K562 (cell line): ENCODE data around the gene HLA-DRB1. TPM values are rescaled to one million over a fixed set of nuclear protein-coding genes. Genes with fewer than 3 reads are reported as not detected.

ENCODE experiments used
- ATAC-seq: fragments of 200-7000 bp; cut with Tn5 transposase; 3 replicates; pipeline ENCODE4 v1.9.1; 2020; ENCODE audit warnings: moderate library complexity
- BruUV-seq: library from RNA; stranded (reverse); fragments of 400-500 nt; replicated peaks from 2 replicates; lab custom pipeline; 2021; lab: Mats Ljungman, UMichigan
- CTCF ChIA-PET: fragments of 300-600 bp; formaldehyde crosslinking; extraction: SDS; loops from one replicate; lab custom pipeline; 2021; ENCODE audit warnings: low intra/inter-chr PET ratio; lab: Yijun Ruan, JAX
- POLR2A ChIA-PET: fragments of 300-600, 350-650 bp; sonication (Branson Sonifier 250); formaldehyde crosslinking; extraction: SDS; loops from one replicate; lab custom pipeline; 2021; ENCODE audit warnings: antibody characterized with exemption, inconsistent platforms; lab: Yijun Ruan, JAX
- DNase-seq, 4 experiments: peaks; one replicate each; pipeline versions ENCODE4 v3.0.0 to v3.0.0-alpha.2; 2011 to 2018; ENCODE audit warnings: low spot score in 3 of 4, mixed read lengths in 3 of 4; ENCODE audit errors: extremely low read depth in 1 of 4
- FAIRE-seq: peaks from 2 replicates; lab custom pipeline; 2011; peaks lifted over from hg19 to GRCh38; lab: Jason Lieb, UNC
- H2AFZ ChIP-seq: 2 replicates; pipeline ENCODE4 v1.6.0; 2011; ENCODE audit warnings: low read depth, low read length, control low read depth, inconsistent platforms
- H3K27ac ChIP-seq: fragments of 200-600 bp; 3 replicates; pipeline ENCODE4 v1.8.0; 2011; ENCODE audit warnings: low read depth, mild to moderate bottlenecking, control low read depth, inconsistent platforms, low read length, moderate library complexity, mixed read lengths; ENCODE audit errors: extremely low read depth
- H3K27me3 ChIP-seq, 2 experiments: fragments of 300-600 bp in 1 of 2; 2 replicates in 1 of 2; 3 replicates in 1 of 2; pipeline versions ENCODE4 v1.6.0 to v1.8.0; 2011; ENCODE audit warnings: inconsistent platforms in 2 of 2, low read length in 2 of 2, mild to moderate bottlenecking in 1 of 2, mixed read lengths in 1 of 2, moderate library complexity in 1 of 2; ENCODE audit not compliant: control insufficient read depth in 2 of 2, insufficient read depth in 2 of 2
- H3K36me3 ChIP-seq: fragments of 300-600 bp; 3 replicates; pipeline ENCODE4 v1.8.0; 2011; ENCODE audit warnings: mild to moderate bottlenecking, low read length, inconsistent platforms; ENCODE audit not compliant: control insufficient read depth, insufficient read depth
- H3K4me1 ChIP-seq, 2 experiments: fragments of 200-600 bp in 1 of 2; replicated peaks in 1 of 2; 2 replicates in 1 of 2; 3 replicates in 1 of 2; pipeline versions ENCODE4 v1.5.1 to v1.8.0; 2011; ENCODE audit warnings: inconsistent platforms in 2 of 2, low read length in 2 of 2, mild to moderate bottlenecking in 1 of 2, mixed read lengths in 1 of 2, moderate library complexity in 1 of 2; ENCODE audit not compliant: control insufficient read depth in 2 of 2, insufficient read depth in 2 of 2
- H3K4me2 ChIP-seq: 2 replicates; pipeline ENCODE4 v1.6.1; 2011; ENCODE audit warnings: low read length, control low read depth, inconsistent platforms, mixed read lengths; ENCODE audit not compliant: insufficient read depth
- H3K4me3 ChIP-seq: fragments of 200-600 bp; sonication (generic), shearing (Covaris generic); 2 replicates; pipeline ENCODE4 v1.5.1; 2016; ENCODE audit warnings: control low read depth, inconsistent platforms
- H3K79me2 ChIP-seq: fragments of 200-600 bp; 3 replicates; pipeline ENCODE4 v1.8.0; 2011; ENCODE audit warnings: low read length, inconsistent platforms; ENCODE audit not compliant: control insufficient read depth, insufficient read depth
- H3K9ac ChIP-seq, 2 experiments: 2 replicates each; pipeline versions ENCODE4 v1.6.0 to v1.6.1; 2011; ENCODE audit warnings: low read depth in 2 of 2, low read length in 2 of 2, control low read depth in 1 of 2, inconsistent platforms in 1 of 2, mild to moderate bottlenecking in 1 of 2, mixed read lengths in 1 of 2; ENCODE audit not compliant: insufficient read depth in 1 of 2
- H3K9me1 ChIP-seq: one replicate; pipeline ENCODE4 v1.6.0; 2011; ENCODE audit warnings: inconsistent platforms, mild to moderate bottlenecking, low read length, moderate library complexity; ENCODE audit not compliant: control insufficient read depth, insufficient read depth
- H3K9me3 ChIP-seq: replicated peaks from 2 replicates; pipeline ENCODE4 v1.5.1; 2011; ENCODE audit warnings: low read depth, low read length, inconsistent platforms; ENCODE audit not compliant: control insufficient read depth, insufficient read depth
- H4K20me1 ChIP-seq: replicated peaks from 2 replicates; pipeline ENCODE4 v1.6.1; 2011; ENCODE audit warnings: low read length, inconsistent platforms, mixed read lengths; ENCODE audit not compliant: control insufficient read depth, insufficient read depth
- BRD4 ChIP-seq: fragments of 200-600 bp; sonication (generic); IDR thresholded peaks from 2 replicates; pipeline ENCODE4 v1.6.1; 2017; ENCODE audit warnings: inconsistent platforms
- GABPA ChIP-seq: fragments of 200-800 bp; sonication (Bioruptor generic); conservative IDR thresholded peaks from 2 replicates; pipeline ENCODE4 v1.6.1; 2016; ENCODE audit warnings: low read depth, missing genetic modification characterization, missing compliant biosample characterization
- LARP7 ChIP-seq: fragments of 450-650 bp; IDR thresholded peaks from 2 replicates; pipeline ENCODE4 v1.6.1; 2016
- MBD1 ChIP-seq: fragments of 250-450 bp; sonication (Bioruptor Pico); IDR thresholded peaks from 2 replicates; pipeline ENCODE4 v1.8.0; 2022; ENCODE audit warnings: inconsistent platforms
- SRF ChIP-seq, 2 experiments: fragments of 250-450, 450-650 bp in 1 of 2; sonication (Bioruptor Pico) in 1 of 2; sonication (generic) in 1 of 2; formaldehyde crosslinking; IDR thresholded peaks; 2 replicates each; pipeline versions ENCODE4 v1.5.0 to v1.5.1; 2020 to 2022; ENCODE audit warnings: mild to moderate bottlenecking in 1 of 2, missing genetic modification reagents in 1 of 2
- ZNF707 ChIP-seq: fragments of 250-450 bp; sonication (Bioruptor Pico); conservative IDR thresholded peaks from 2 replicates; pipeline ENCODE4 v1.8.0; 2022; ENCODE audit warnings: inconsistent platforms, mild to moderate bottlenecking, moderate library complexity
- WGBS: fragments of 100-300 bp; shearing (Covaris generic); methylation state at CpG from one replicate; pipeline ENCODE4 v1.1.6; 2016; ENCODE audit warnings: low coverage, mixed read lengths; ENCODE audit not compliant: insufficient coverage; ENCODE audit errors: missing lambda C conversion rate; 5-methylcytosine and 5-hydroxymethylcytosine counted together
- in situ Hi-C: fragments of 300-500 bp; cut with MboI; formaldehyde crosslinking; loops from 4 replicates; pipeline ENCODE4 v1.15.0; 2018; ENCODE audit warnings: inconsistent platforms, mixed read lengths
- intact Hi-C: fragments of 100-400 bp; cut with micrococcal nuclease; formaldehyde crosslinking; loops from 2 replicates; pipeline ENCODE4 v1.14.2; 2022
- polyA plus RNA-seq, 8 experiments: library from polyadenylated mRNA; depleted of rRNA in 4 of 8; stranded (reverse) in 5 of 8; unstranded in 3 of 8; fragments of >200 nt; fragmentation: Nextera tagmentation in 2 of 8; fragmentation: Illumina TruSeq in 1 of 8; extraction: Ambion mirVana in 2 of 8; extraction: Trizol in 1 of 8; gene quantifications; 2 replicates each; pipeline versions ENCODE4 v1.2.1 to v1.2.3, GENCODE V29; 2011 to 2014; ENCODE audit warnings: inconsistent platforms in 1 of 8, missing spikeins in 1 of 8
- total RNA-seq, 7 experiments: library from RNA; depleted of rRNA in 6 of 7; stranded (reverse); fragments of >200 nt in 6 of 7; fragmentation: Illumina TruSeq in 2 of 7; extraction: Trizol in 2 of 7; gene quantifications; 2 replicates each; pipeline versions ENCODE4 v1.2.1 to v1.2.3, GENCODE V29; 2011 to 2021; ENCODE audit warnings: low replicate concordance in 1 of 7
- TF ChIP-seq, protein P1 (sequence below): fragments of 200-400 bp; formaldehyde crosslinking; IDR thresholded peaks from 2 replicates; pipeline ENCODE4 v1.6.1; 2017; ENCODE audit warnings: mild to moderate bottlenecking, low read depth, low read length, moderate library complexity
- TF ChIP-seq, protein P2 (sequence below): sonication (generic); formaldehyde crosslinking; IDR thresholded peaks from 2 replicates; pipeline ENCODE4 v1.8.1; 2023; ENCODE audit warnings: mild to moderate bottlenecking, missing genetic modification reagents, moderate library complexity
- TF ChIP-seq, protein P3 (sequence below): fragments of 450-650 bp; IDR thresholded peaks from 2 replicates; pipeline ENCODE4 v1.6.1; 2016; ENCODE audit warnings: antibody characterized with exemption

HLA-DRB1 gene
- total and polyA plus RNA-seq, 9 of the 15 experiments (the other 6 are each of a cell fraction or from before 2014, with no cell fraction given), result 0.06 to 0.78 (median 0.06) TPM; not detected in 6

GRCh38 chr6:32568561-32568960 lies 21.1 kb downstream of the HLA-DRB1 start (continued):
- TF ChIP-seq, protein P1, sequence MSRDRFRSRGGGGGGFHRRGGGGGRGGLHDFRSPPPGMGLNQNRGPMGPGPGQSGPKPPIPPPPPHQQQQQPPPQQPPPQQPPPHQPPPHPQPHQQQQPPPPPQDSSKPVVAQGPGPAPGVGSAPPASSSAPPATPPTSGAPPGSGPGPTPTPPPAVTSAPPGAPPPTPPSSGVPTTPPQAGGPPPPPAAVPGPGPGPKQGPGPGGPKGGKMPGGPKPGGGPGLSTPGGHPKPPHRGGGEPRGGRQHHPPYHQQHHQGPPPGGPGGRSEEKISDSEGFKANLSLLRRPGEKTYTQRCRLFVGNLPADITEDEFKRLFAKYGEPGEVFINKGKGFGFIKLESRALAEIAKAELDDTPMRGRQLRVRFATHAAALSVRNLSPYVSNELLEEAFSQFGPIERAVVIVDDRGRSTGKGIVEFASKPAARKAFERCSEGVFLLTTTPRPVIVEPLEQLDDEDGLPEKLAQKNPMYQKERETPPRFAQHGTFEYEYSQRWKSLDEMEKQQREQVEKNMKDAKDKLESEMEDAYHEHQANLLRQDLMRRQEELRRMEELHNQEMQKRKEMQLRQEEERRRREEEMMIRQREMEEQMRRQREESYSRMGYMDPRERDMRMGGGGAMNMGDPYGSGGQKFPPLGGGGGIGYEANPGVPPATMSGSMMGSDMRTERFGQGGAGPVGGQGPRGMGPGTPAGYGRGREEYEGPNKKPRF, result no peak

DNA sequence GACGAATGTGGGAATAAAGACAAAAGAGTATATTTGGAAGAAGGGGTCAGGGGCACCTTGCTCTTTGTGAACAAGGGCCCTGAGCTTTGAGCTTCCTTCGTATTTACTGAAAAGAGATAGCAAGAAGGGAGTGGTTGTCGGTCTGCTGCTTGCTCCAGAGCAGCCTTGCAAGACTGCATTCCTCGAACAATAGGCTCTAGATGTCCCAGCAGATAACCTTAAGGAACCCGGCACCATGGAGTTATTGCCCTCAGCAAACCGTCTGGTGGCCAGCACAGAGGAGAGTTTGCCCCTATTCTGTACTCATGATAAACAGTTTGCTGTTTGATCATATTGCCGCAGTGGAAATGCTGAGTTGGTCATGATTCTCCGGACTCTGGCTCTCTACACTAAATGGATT lies 22.7 kb downstream of the HLA-DRB1 start:
- POLR2A ChIA-PET, result no interaction called here
- Histone ChIP-seq H3K4me1 (no peaks in the 10 kb centered on the region), H3K9me1 (no peaks in the 10 kb centered on the region), H3K4me3 (no peak overlapping the region), H3K4me2 (no peak overlapping the region), H3K27ac (no peak overlapping the region), H3K9ac (no peak overlapping the region), H3K36me3 (no peaks in the 10 kb centered on the region), H3K27me3 (no peaks in the 10 kb centered on the region), H2AFZ (no peak overlapping the region), H4K20me1 (no peaks in the 10 kb centered on the region), H3K79me2 (no peaks in the 10 kb centered on the region), H3K9me3 (no peaks in the 10 kb centered on the region)
- ATAC-seq, result no peak
- WGBS, result no CpG with 5 or more reads among the region's 8 CpGs
- intact Hi-C loops, result no loop called here
- no peak for FAIRE-seq
- CTCF ChIA-PET, result no interaction called here
- DNase-seq, result no peak
- in situ Hi-C loops, result loop anchor here (5.0 kb wide), 1 partner anchor 85 kb away; no protein-coding TSS in a partner anchor
- no TSS peak for BruUV-seq
- TF ChIP-seq SRF (CRISPR knock-in tag; IDR thresholded peaks at IDR 0.05), result no peak
- TF ChIP-seq, protein P2, sequence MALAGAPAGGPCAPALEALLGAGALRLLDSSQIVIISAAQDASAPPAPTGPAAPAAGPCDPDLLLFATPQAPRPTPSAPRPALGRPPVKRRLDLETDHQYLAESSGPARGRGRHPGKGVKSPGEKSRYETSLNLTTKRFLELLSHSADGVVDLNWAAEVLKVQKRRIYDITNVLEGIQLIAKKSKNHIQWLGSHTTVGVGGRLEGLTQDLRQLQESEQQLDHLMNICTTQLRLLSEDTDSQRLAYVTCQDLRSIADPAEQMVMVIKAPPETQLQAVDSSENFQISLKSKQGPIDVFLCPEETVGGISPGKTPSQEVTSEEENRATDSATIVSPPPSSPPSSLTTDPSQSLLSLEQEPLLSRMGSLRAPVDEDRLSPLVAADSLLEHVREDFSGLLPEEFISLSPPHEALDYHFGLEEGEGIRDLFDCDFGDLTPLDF (CRISPR knock-in tag), result no peak
- TF ChIP-seq ZNF707 (CRISPR knock-in tag), result no peak
- TF ChIP-seq LARP7, result no peak
- TF ChIP-seq, protein P3, sequence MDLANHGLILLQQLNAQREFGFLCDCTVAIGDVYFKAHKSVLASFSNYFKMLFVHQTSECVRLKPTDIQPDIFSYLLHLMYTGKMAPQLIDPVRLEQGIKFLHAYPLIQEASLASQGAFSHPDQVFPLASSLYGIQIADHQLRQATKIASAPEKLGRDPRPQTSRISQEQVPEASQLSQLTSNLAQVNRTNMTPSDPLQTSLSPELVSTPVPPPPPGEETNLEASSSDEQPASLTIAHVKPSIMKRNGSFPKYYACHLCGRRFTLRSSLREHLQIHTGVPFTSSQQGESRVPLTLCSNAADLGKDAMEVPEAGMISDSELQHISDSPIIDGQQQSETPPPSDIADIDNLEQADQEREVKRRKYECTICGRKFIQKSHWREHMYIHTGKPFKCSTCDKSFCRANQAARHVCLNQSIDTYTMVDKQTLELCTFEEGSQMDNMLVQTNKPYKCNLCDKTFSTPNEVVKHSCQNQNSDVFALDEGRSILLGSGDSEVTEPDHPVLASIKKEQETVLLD, result no peak
- no peak for TF ChIP-seq BRD4
- no peak for TF ChIP-seq GABPA (tag)
- TF ChIP-seq MBD1 (CRISPR knock-in tag), result no peak
